H1 (cell line): Measurements from ENCODE around the gene CFAP65. TPM values are rescaled to one million over a fixed set of nuclear protein-coding genes. Genes with fewer than 3 reads are reported as not detected.

Experiments
- CTCF ChIA-PET: fragments of 300-600 bp; sonication (Branson Sonifier 250); formaldehyde crosslinking; loops from one replicate; lab custom pipeline; 2021; ENCODE audit not compliant: partially characterized antibody; lab: Charles Lee
- POLR2A ChIA-PET: fragments of 300-600 bp; sonication (Branson Sonifier 250); formaldehyde crosslinking; loops from one replicate; lab custom pipeline; 2021; ENCODE audit warnings: inconsistent platforms; ENCODE audit not compliant: partially characterized antibody; lab: Charles Lee
- DNase-seq, 2 experiments: peaks; one replicate each; pipeline versions ENCODE4 v3.0.0 to v3.0.0-alpha.2; 2010 to 2022; ENCODE audit warnings: low spot score in 2 of 2, low read depth in 1 of 2, mixed read lengths in 1 of 2
- FAIRE-seq: peaks from 2 replicates; lab custom pipeline; 2011; peaks lifted over from hg19 to GRCh38; lab: Jason Lieb, UNC
- H2AFZ ChIP-seq: 2 replicates; pipeline ENCODE4 v1.8.1; 2012; ENCODE audit warnings: low read length, inconsistent platforms
- H2AK5ac ChIP-seq: 2 replicates; pipeline ENCODE4 v1.6.1; 2013; ENCODE audit warnings: low read depth, low read length
- H2BK120ac ChIP-seq: replicated peaks from 2 replicates; pipeline ENCODE3; 2013; ENCODE audit warnings: low read depth, low read length, inconsistent platforms
- H2BK12ac ChIP-seq: 2 replicates; pipeline ENCODE4 v1.6.1; 2013; ENCODE audit warnings: low read depth, low read length
- H2BK15ac ChIP-seq: 2 replicates; pipeline ENCODE4 v1.6.1; 2013; ENCODE audit warnings: low read length
- H2BK20ac ChIP-seq: 2 replicates; pipeline ENCODE4 v1.6.1; 2013; ENCODE audit warnings: low read length
- H2BK5ac ChIP-seq: 2 replicates; pipeline ENCODE4 v1.6.1; 2013; ENCODE audit warnings: low read depth, low read length
- H3K14ac ChIP-seq: 2 replicates; pipeline ENCODE4 v1.6.1; 2013; ENCODE audit warnings: inconsistent platforms; ENCODE audit not compliant: insufficient read length
- H3K18ac ChIP-seq: 2 replicates; pipeline ENCODE4 v1.6.1; 2013; ENCODE audit warnings: low read length; ENCODE audit errors: extremely low read depth
- H3K23ac ChIP-seq: 2 replicates; pipeline ENCODE4 v1.6.1; 2013; ENCODE audit warnings: inconsistent platforms; ENCODE audit not compliant: insufficient read length
- H3K23me2 ChIP-seq: 2 replicates; pipeline ENCODE4 v1.6.1; 2013; ENCODE audit warnings: low read depth, low read length
- H3K27ac ChIP-seq: 2 replicates; pipeline ENCODE4 v1.6.1; 2011; ENCODE audit warnings: low read depth, low read length, inconsistent platforms
- H3K27me3 ChIP-seq, 4 experiments: replicated peaks in 1 of 4; 1 replicate in 1 of 4; 2 replicates in 3 of 4; pipeline versions ENCODE4 v1.6.1 to v1.8.1; 2011 to 2013; ENCODE audit warnings: low read length in 3 of 4, mild to moderate bottlenecking in 3 of 4, inconsistent platforms in 2 of 4, mixed read lengths in 2 of 4, moderate library complexity in 1 of 4; ENCODE audit not compliant: control insufficient read depth in 3 of 4, insufficient read depth in 3 of 4; ENCODE audit errors: extremely low read depth in 1 of 4
- H3K36me3 ChIP-seq, 4 experiments: 2 replicates each; pipeline versions ENCODE4 v1.6.1 to v1.8.1; 2011 to 2013; ENCODE audit warnings: mild to moderate bottlenecking in 4 of 4, low read length in 3 of 4, moderate library complexity in 2 of 4, control low read depth in 1 of 4, inconsistent platforms in 1 of 4; ENCODE audit not compliant: insufficient read depth in 4 of 4, control insufficient read depth in 2 of 4
- H3K4ac ChIP-seq: replicated peaks from 2 replicates; pipeline ENCODE3; 2013; ENCODE audit warnings: low read length, low read depth, mixed read lengths, inconsistent platforms; ENCODE audit not compliant: insufficient read length
- H3K4me1 ChIP-seq, 4 experiments: replicated peaks in 1 of 4; 1 replicate in 1 of 4; 2 replicates in 3 of 4; pipeline versions ENCODE4 v1.6.1 to v1.8.1; 2011 to 2013; ENCODE audit warnings: low read length in 3 of 4, inconsistent platforms in 2 of 4, mixed read lengths in 1 of 4; ENCODE audit not compliant: insufficient read depth in 4 of 4, control insufficient read depth in 3 of 4
- H3K4me2 ChIP-seq, 2 experiments: 2 replicates each; pipeline versions ENCODE4 v1.6.1 to v1.8.1; 2011 to 2013; ENCODE audit warnings: low read depth in 2 of 2, low read length in 2 of 2, control low read depth in 1 of 2, inconsistent platforms in 1 of 2, mild to moderate bottlenecking in 1 of 2; ENCODE audit not compliant: insufficient read depth in 1 of 2
- H3K4me3 ChIP-seq, 4 experiments: fragments of 200-600, 300-600 bp in 1 of 4; sonication (generic), shearing (Covaris generic), sonication (Bioruptor Twin) in 1 of 4; 2 replicates each; pipeline versions ENCODE4 v1.5.1 to v1.8.1; 2011 to 2016; ENCODE audit warnings: low read length in 4 of 4, low read depth in 3 of 4, control low read depth in 2 of 4, inconsistent platforms in 2 of 4, mild to moderate bottlenecking in 2 of 4, mixed read lengths in 1 of 4, moderate library complexity in 1 of 4; ENCODE audit not compliant: insufficient read depth in 2 of 4; ENCODE audit errors: extremely low read depth in 1 of 4
- H3K56ac ChIP-seq: replicated peaks from 2 replicates; pipeline ENCODE3; 2013; ENCODE audit warnings: low read depth, mild to moderate bottlenecking, mixed read lengths, low read length, inconsistent platforms; ENCODE audit not compliant: insufficient read length
- H3K79me1 ChIP-seq: 2 replicates; pipeline ENCODE4 v1.6.1; 2013; ENCODE audit warnings: low read depth, low read length, control low read depth
- H3K79me2 ChIP-seq, 2 experiments: 2 replicates each; pipeline versions ENCODE4 v1.6.1 to v1.8.1; 2012 to 2013; ENCODE audit warnings: low read length in 2 of 2, mild to moderate bottlenecking in 2 of 2, inconsistent platforms in 1 of 2; ENCODE audit not compliant: insufficient read depth in 2 of 2, control insufficient read depth in 1 of 2
- H3K9ac ChIP-seq, 4 experiments: replicated peaks in 1 of 4; 1 replicate in 1 of 4; 2 replicates in 3 of 4; pipeline versions ENCODE4 v1.6.1 to v1.8.1; 2011 to 2013; ENCODE audit warnings: low read depth in 3 of 4, low read length in 3 of 4, control low read depth in 2 of 4, mild to moderate bottlenecking in 2 of 4, moderate library complexity in 2 of 4, inconsistent platforms in 1 of 4; ENCODE audit errors: extremely low read depth in 1 of 4
- H3K9me3 ChIP-seq, 2 experiments: 2 replicates each; pipeline versions ENCODE4 v1.6.1 to v1.8.1; 2012 to 2013; ENCODE audit warnings: mild to moderate bottlenecking in 2 of 2, moderate library complexity in 2 of 2, control low read depth in 1 of 2, inconsistent platforms in 1 of 2, low read depth in 1 of 2, low read length in 1 of 2, mixed read lengths in 1 of 2; ENCODE audit not compliant: insufficient read depth in 2 of 2
- H4K20me1 ChIP-seq, 2 experiments: replicated peaks in 1 of 2; 2 replicates each; pipeline versions ENCODE3 to v1.8.1; 2011 to 2013; ENCODE audit warnings: inconsistent platforms in 2 of 2, low read length in 2 of 2, mild to moderate bottlenecking in 1 of 2; ENCODE audit not compliant: insufficient read depth in 2 of 2, control insufficient read depth in 1 of 2
- H4K5ac ChIP-seq: 2 replicates; pipeline ENCODE4 v1.6.1; 2013; ENCODE audit warnings: low read length, low read depth, mixed read lengths, inconsistent platforms; ENCODE audit not compliant: insufficient read length
- H4K8ac ChIP-seq: 2 replicates; pipeline ENCODE4 v1.8.0; 2013; ENCODE audit warnings: mild to moderate bottlenecking, moderate library complexity, low read length, inconsistent platforms; ENCODE audit not compliant: insufficient read depth; ENCODE audit errors: extremely low read depth
- H4K91ac ChIP-seq: replicated peaks from 2 replicates; pipeline ENCODE3; 2013; ENCODE audit warnings: low read length, mixed read lengths, inconsistent platforms; ENCODE audit not compliant: insufficient read length
- CHD1 ChIP-seq: IDR thresholded peaks from 2 replicates; pipeline ENCODE4 v1.6.1; 2012; ENCODE audit warnings: low read depth, low read length, improper control_type of control experiment
- CTCF ChIP-seq, 3 experiments: IDR thresholded peaks; 1 replicate in 2 of 3; 2 replicates in 1 of 3; pipeline versions ENCODE4 v1.5.1 to v1.6.1; 2011; ENCODE audit warnings: low read length in 3 of 3, mild to moderate bottlenecking in 3 of 3, inconsistent platforms in 2 of 3, low read depth in 1 of 3, moderate library complexity in 1 of 3; ENCODE audit not compliant: insufficient read depth in 1 of 3; ENCODE audit errors: control extremely low read depth in 1 of 3
- EP300 ChIP-seq, 2 experiments: IDR thresholded peaks; 1 replicate in 1 of 2; 2 replicates in 1 of 2; pipeline ENCODE4 v1.6.1; 2011 to 2012; ENCODE audit warnings: low read depth in 2 of 2, low read length in 2 of 2, mild to moderate bottlenecking in 2 of 2, borderline replicate concordance in 1 of 2, inconsistent platforms in 1 of 2, moderate library complexity in 1 of 2
- POLR2AphosphoS5 ChIP-seq: IDR thresholded peaks from 2 replicates; pipeline ENCODE4 v1.6.1; 2011; ENCODE audit warnings: low read depth, low read length
- RAD21 ChIP-seq, 2 experiments: IDR thresholded peaks in 1 of 2; conservative IDR thresholded peaks in 1 of 2; 2 replicates each; pipeline ENCODE4 v1.6.1; 2011; ENCODE audit warnings: low read depth in 2 of 2, low read length in 2 of 2, improper control_type of control experiment in 1 of 2, inconsistent platforms in 1 of 2, mild to moderate bottlenecking in 1 of 2, moderate library complexity in 1 of 2
- RNF2 ChIP-seq: fragments of 200-900, 300-1000 bp; sonication (generic); IDR thresholded peaks from 2 replicates; pipeline ENCODE4 v1.7.1; 2016; ENCODE audit warnings: borderline replicate concordance, low read depth, mild to moderate bottlenecking, antibody characterized with exemption, low read length; ENCODE audit not compliant: poor library complexity, severe bottlenecking; ENCODE audit errors: missing control alignments
- SIN3A ChIP-seq, 2 experiments: IDR thresholded peaks in 1 of 2; conservative IDR thresholded peaks in 1 of 2; 2 replicates each; pipeline ENCODE4 v1.6.1; 2011 to 2012; ENCODE audit warnings: low read length in 2 of 2, improper control_type of control experiment in 1 of 2, low read depth in 1 of 2, mild to moderate bottlenecking in 1 of 2
- TAF1 ChIP-seq: IDR thresholded peaks from 2 replicates; pipeline ENCODE4 v1.6.1; 2011; ENCODE audit warnings: mild to moderate bottlenecking, low read depth, low read length
- TBP ChIP-seq: IDR thresholded peaks from 2 replicates; pipeline ENCODE4 v1.6.1; 2011; ENCODE audit warnings: low read depth, low read length, improper control_type of control experiment
- WGBS, 2 experiments: shearing (Covaris generic) in 1 of 2; methylation state at CpG; one replicate each; pipeline versions ENCODE4 v1.1.6 to v1.1.7; 2013 to 2015; ENCODE audit warnings: low lambda C conversion rate in 2 of 2, mixed read lengths in 2 of 2, inconsistent platforms in 1 of 2, low coverage in 1 of 2, missing lambda C conversion rate in 1 of 2; ENCODE audit not compliant: insufficient replicate concordance in 2 of 2, insufficient coverage in 1 of 2, insufficient read length in 1 of 2; ENCODE audit errors: extremely low coverage in 1 of 2, missing lambda C conversion rate in 1 of 2; 5-methylcytosine and 5-hydroxymethylcytosine counted together
- polyA plus RNA-seq, 7 experiments: library from polyadenylated mRNA; depleted of rRNA in 3 of 7; stranded (reverse) in 5 of 7; unstranded in 2 of 7; fragments of >200 nt in 5 of 7; fragments of 200-250 nt in 2 of 7; gene quantifications; 1 replicate in 5 of 7; 2 replicates in 1 of 7; 4 replicates in 1 of 7; pipeline versions ENCODE4 v1.2.1 to v1.2.3, GENCODE V29; 2011 to 2013; ENCODE audit warnings: missing spikeins in 2 of 7, mixed read lengths in 2 of 7
- total RNA-seq: library from RNA; stranded (reverse); fragmentation: NEBNext Ultra II Directional; extraction: Animal tissue kit (Norgen Biotek cat#: 25700); gene quantifications from 2 replicates; pipeline ENCODE4 v1.2.1, GENCODE V29; 2021

Gene CFAP65
- total and polyA plus RNA-seq, 2 of the 8 experiments (the other 6 are each of a cell fraction or from before 2014, with no cell fraction given): 0.19 to 0.45 TPM

- 89% methylated on average over 4 of the region's 4 CpGs; no CpG with 5 or more reads in 1 of the 2 experiments for WGBS, 2 experiments
- Histone ChIP-seq H2BK120ac (no peak overlapping the region), H3K36me3 (no peaks in the 10 kb centered on the region), H3K4ac (no peak overlapping the region), H4K20me1 (peaks cover 0 to 2% of the 10 kb centered on the region in 2 experiments), H3K56ac (no peak overlapping the region), H3K4me1 (peaks cover 0 to 3% (median 0%) of the 10 kb centered on the region in 4 experiments; a peak in 1 of 7 replicates), H2BK20ac (no peak overlapping the region), H2BK15ac (no peak overlapping the region), H4K5ac (no peak overlapping the region), H4K91ac (no peak overlapping the region), H2AK5ac (no peak overlapping the region), H3K79me2 (no peaks in the 10 kb centered on the region), H3K4me2 (peak overlapping the region in 1 of 2 experiments; percentile 51; a peak in 1 of 4 replicates), H3K23me2 (no peaks in the 10 kb centered on the region; the same call in 1 of the 2 replicates), H3K9me3 (no peaks in the 10 kb centered on the region), H3K27ac (no peak overlapping the region), H3K23ac (no peak overlapping the region), H3K14ac (no peak overlapping the region), H2BK12ac (no peak overlapping the region), H2BK5ac (no peak overlapping the region), H3K79me1 (no peaks in the 10 kb centered on the region), H3K4me3 (no peak overlapping the region), H2AFZ (peak overlapping the region; percentile 54; the same call in 1 of the 2 replicates), H3K9ac (no peak overlapping the region), H4K8ac (no peak overlapping the region), H3K18ac (no peak overlapping the region), H3K27me3 (peaks cover 0 to 7% (median 1%) of the 10 kb centered on the region in 4 experiments; a peak in 1 of 7 replicates)
- no peak for FAIRE-seq
- no peak for DNase-seq
- ChIA-PET POLR2A (interaction anchor here (1.8 kb wide), 1 partner anchor 11 kb away, joined by 4 read pairs; no protein-coding TSS in a partner anchor), CTCF (interaction anchor here (0.6 to 62.8 kb wide), 14 partner anchors 3 to 327 kb away, joined by 3 to 1777 read pairs (median 7); partner anchors contain the start of genes CFAP65 and IHH)
- TF ChIP-seq TBP (no peak), EP300 (IDR thresholded peaks at IDR 0.05; ENCODE audit: borderline replicate concordance in 1 of 2, low read depth in 2 of 2, low read length in 2 of 2) (no peak), CTCF (IDR thresholded peaks at IDR 0.05; ENCODE audit: control extremely low read depth in 1 of 3, insufficient read depth in 1 of 3, low read depth in 1 of 3, low read length in 3 of 3) (no peak), CHD1 (no peak), POLR2AphosphoS5 (no peak), SIN3A (conservative IDR thresholded peaks at IDR 0.05 in 1 of 2, IDR thresholded peaks at IDR 0.05 in 1 of 2; ENCODE audit: low read depth in 1 of 2, low read length in 2 of 2) (no peak), TAF1 (no peak), RNF2 (no peak), RAD21 (IDR thresholded peaks at IDR 0.05 in 1 of 2, conservative IDR thresholded peaks at IDR 0.05 in 1 of 2; ENCODE audit: low read depth in 2 of 2, low read length in 2 of 2) (no peak)
Measured at GRCh38 chr2:219042157-219042556, 841 bp upstream of the CFAP65 start.
